CD4-positive, alpha-beta T cell treated with Interleukin-15 for 1 hour (primary cell): Measurements from ENCODE around the gene MTAP.

Experiments
- DNase-seq: peaks from one replicate; pipeline ENCODE4 v3.0.0-alpha.2; 2020

The MTAP gene

GRCh38 chr9:21972361-21972760 is 169.9 kb downstream of the MTAP start:
- no peak for DNase-seq

GRCh38 chr9:21974343-21974721 is 171.9 kb downstream of the MTAP start:
- no peak for DNase-seq

DNA sequence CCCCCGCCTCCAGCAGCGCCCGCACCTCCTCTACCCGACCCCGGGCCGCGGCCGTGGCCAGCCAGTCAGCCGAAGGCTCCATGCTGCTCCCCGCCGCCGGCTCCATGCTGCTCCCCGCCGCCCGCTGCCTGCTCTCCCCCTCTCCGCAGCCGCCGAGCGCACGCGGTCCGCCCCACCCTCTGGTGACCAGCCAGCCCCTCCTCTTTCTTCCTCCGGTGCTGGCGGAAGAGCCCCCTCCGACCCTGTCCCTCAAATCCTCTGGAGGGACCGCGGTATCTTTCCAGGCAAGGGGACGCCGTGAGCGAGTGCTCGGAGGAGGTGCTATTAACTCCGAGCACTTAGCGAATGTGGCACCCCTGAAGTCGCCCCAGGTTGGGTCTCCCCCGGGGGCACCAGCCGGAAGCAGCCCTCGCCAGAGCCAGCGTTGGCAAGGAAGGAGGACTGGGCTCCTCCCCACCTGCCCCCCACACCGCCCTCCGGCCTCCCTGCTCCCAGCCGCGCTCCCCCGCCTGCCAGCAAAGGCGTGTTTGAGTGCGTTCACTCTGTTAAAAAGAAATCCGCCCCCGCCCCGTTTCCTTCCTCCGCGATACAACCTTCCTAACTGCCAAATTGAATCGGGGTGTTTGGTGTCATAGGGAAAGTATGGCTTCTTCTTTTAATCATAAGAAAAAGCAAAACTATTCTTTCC is 172.4 kb downstream of the MTAP start:
- DNase-seq: peak; percentile 19

GRCh38 chr9:21976334-21976875 is 174.0 kb downstream of the MTAP start:
- no peak for DNase-seq

DNA sequence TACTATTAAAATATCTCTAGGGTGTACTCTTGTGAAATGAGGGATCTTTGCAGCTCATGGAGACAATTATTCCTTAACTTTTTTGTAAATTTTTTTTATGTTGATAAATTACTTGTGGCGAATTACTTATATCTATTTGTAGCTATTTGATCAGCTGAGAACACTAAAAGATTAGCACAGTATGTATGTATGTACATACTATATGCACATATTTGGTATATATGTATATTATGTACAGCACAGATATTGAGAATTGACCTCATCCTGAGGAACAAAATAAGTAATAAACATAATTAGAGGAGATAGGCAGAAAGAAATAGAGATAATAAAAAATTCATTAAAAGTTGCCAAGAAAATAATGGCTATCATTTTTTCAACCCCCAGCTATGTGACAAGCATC is 180.0 kb downstream of the MTAP start:
- no peak for DNase-seq

DNA sequence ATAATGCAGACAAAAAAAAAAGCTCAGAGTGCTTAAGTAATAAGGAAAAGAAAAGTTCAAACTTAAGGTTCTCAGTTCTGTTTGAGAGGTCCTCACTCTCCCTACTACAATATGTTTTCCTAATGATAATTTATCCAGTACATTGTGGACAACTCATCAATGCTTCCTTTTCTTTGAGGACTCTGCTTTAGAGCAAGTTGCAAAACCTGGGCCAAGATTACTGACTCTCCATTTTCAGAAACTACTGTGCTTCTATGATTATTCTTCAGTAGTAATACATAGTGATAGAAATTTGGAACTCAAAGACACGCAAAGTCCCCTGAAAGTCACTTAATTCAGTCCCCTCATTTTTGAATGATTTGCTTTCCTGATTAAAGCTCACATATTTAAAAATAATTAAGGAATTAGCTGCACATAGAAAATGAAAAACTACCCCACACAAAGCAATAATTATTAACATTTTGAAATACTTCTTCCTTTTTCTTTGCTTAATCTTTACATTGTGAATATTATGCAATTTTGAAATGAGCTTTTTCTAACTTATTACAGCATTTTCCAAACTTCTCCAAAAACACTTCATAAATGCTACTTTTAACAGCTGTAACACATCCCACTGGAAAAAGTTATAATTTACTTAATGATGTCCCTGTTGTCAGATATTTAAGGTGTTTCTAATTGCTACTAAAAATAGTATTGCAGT is 180.6 kb downstream of the MTAP start:
- no peak for DNase-seq

- DNase-seq: no peak
These were observed 181.1 kb downstream of the MTAP start for GRCh38 chr9:21983561-21983935.

- DNase-seq: no peak
These were observed 181.7 kb downstream of the MTAP start for GRCh38 chr9:21984101-21984500.

DNA sequence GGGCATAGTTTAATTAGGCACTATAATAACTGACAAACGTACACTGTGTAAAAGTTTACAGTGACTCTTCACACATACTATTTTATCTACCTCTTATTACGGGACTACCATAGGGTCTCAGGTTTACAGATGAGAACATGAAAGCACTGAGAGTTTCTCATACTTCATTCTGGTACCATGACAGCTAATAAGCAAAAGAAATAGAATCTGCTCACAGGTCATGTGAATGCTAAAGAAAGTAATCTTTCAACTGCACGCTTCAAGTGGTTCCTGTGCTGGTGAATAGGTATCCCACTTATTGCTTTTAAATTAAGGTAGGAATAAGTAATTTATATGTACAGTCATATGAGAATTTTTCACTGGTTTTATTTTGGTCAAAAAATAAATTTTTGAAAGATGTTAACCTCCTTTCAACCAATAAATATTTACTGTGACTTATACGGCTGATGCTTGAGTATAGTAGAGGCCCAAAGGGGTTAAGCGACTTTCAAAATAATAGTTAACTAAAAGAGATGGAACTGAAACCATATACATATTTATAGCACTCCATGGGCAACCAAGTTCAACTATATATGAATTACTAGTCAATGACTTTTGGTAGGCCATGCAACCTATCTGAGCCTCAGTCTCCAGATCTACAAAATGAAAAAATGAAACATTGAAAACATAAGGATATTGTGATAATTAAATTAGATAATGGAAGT is 183.7 kb downstream of the MTAP start:
- DNase-seq: no peak
